22Rv1 (cell line): ENCODE measurements around the gene DCHS1.

Experiments used
- H3K27ac ChIP-seq: fragments of 450-650 bp; 2 replicates; pipeline ENCODE4 v1.5.1; 2017
- ZFX ChIP-seq: fragments of 450-650 bp; IDR thresholded peaks from 2 replicates; pipeline ENCODE4 v1.6.1; 2017; ENCODE audit warnings: antibody characterized with exemption, borderline replicate concordance
- TF ChIP-seq, protein P1 (sequence below): fragments of 450-650 bp; IDR thresholded peaks from 2 replicates; pipeline ENCODE4 v1.5.1; 2017; ENCODE audit warnings: mild to moderate bottlenecking

The DCHS1 gene

DNA sequence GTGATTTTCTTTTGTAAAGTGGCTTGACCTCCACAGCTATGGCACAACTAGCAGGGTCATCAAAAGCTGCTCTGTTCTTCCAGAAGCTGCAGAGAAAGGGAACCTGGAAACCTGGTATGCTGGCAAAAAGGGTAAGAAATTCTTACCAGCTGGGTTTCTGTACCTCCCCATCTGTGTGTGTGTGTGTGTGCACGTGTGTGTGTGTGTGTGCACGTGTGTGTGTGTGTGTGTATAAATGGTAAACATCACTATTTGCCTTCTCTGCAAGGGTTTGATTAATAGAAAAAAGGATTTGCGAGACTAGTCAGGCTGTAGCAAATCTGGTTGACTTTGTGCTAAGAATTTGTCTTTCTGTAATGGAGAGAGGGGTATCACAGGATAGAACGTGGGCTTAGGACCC, 32.3 kb upstream of the DCHS1 start:
- H3K27ac ChIP-seq: no peak overlapping the region
- no peak for TF ChIP-seq ZFX
- TF ChIP-seq, protein P1, sequence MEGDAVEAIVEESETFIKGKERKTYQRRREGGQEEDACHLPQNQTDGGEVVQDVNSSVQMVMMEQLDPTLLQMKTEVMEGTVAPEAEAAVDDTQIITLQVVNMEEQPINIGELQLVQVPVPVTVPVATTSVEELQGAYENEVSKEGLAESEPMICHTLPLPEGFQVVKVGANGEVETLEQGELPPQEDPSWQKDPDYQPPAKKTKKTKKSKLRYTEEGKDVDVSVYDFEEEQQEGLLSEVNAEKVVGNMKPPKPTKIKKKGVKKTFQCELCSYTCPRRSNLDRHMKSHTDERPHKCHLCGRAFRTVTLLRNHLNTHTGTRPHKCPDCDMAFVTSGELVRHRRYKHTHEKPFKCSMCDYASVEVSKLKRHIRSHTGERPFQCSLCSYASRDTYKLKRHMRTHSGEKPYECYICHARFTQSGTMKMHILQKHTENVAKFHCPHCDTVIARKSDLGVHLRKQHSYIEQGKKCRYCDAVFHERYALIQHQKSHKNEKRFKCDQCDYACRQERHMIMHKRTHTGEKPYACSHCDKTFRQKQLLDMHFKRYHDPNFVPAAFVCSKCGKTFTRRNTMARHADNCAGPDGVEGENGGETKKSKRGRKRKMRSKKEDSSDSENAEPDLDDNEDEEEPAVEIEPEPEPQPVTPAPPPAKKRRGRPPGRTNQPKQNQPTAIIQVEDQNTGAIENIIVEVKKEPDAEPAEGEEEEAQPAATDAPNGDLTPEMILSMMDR: no peak

- H3K27ac ChIP-seq: no peak overlapping the region
- TF ChIP-seq, protein P1: no peak
- TF ChIP-seq ZFX: no peak
Observed at GRCh38 chr11:6686006-6686405, 30.4 kb upstream of the DCHS1 start.

DNA sequence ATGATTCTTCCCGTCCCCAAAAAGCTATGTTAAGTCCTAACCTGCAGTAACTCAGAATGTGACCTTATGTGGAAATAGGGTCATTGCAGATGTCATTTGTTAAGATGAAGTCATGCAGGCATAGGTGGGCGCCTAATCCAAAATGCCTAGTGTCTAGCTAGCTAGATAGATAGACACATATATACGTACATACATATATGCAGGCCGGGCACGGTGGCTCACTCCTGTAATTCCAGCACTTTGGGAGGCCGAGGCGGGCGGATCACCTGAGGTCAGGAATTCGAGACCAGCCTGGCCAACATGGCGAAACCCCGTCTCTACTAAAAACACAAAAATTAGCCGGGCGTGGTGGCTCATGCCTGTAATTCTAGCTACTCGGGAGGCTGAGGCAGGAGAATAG, 28.5 kb upstream of the DCHS1 start:
- H3K27ac ChIP-seq: peak overlapping the region; percentile 75

- H3K27ac ChIP-seq: peak within 1 kb of the TSS; percentile 75
- TF ChIP-seq, protein P1: peak; percentile 95
- TF ChIP-seq ZFX: no peak
Observed at GRCh38 chr11:6682936-6683861, 27.6 kb upstream of the DCHS1 start, which contains the start of gene MRPL17. Gene MRPL17 (minus strand): TSS chr11:6683340. CDS start chr11:6683296, 44 bp downstream.

DNA sequence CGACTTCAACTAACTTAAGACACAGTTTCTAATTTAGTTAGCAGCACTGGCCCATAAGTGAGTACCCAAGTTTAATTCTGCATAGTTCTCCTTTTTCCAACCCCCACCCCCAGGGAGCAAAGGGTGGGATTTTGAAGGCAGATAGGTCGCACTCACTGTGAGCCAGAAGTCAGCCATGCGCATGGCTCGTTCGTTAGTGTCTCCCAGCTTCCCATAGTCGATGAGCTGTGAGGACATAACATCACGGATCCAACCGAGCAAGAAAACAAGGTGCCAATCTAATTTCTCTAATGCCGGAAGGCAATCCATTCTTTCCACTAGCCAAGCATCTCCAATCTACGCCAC, 27.0 kb upstream of the DCHS1 start:
- H3K27ac ChIP-seq: peak overlapping the region; percentile 75
- no peak for TF ChIP-seq ZFX
- TF ChIP-seq, protein P1: no peak

- TF ChIP-seq, protein P1: no peak
- no peak for TF ChIP-seq ZFX
- peak overlapping the region; percentile 75; the same call in 1 of the 2 replicates for H3K27ac ChIP-seq
Observed at GRCh38 chr11:6681949-6682348, 26.3 kb upstream of the DCHS1 start.

DNA sequence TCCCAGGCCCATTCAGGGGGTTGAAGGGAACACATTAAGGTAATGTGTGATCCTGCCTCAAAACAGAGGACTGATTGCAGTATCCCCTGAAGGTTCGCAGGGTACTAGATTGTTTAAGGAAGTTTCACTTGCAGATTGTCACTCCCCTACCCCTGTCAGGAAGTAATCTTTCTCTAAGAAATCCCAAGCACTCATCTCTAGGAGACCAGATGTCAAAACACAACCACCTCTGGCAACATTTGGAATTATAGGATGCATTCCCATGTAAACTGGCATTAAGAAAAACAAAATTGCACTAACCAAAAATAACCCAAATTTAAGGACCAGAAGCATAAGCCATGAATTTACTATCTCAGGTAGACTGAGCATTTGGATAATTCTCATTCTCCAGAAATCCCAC, 25.9 kb upstream of the DCHS1 start:
- TF ChIP-seq, protein P1: no peak
- no peak for TF ChIP-seq ZFX

GRCh38 chr11:6677018-6677417, 21.4 kb upstream of the DCHS1 start:
- TF ChIP-seq ZFX: no peak
- TF ChIP-seq, protein P1: no peak
- no peak overlapping the region for H3K27ac ChIP-seq

More for the DNA sequence above, 25.9 kb upstream of the DCHS1 start:
- no peak overlapping the region for H3K27ac ChIP-seq
